Measurements from ENCODE around the gene XXYLT1.

DNA sequence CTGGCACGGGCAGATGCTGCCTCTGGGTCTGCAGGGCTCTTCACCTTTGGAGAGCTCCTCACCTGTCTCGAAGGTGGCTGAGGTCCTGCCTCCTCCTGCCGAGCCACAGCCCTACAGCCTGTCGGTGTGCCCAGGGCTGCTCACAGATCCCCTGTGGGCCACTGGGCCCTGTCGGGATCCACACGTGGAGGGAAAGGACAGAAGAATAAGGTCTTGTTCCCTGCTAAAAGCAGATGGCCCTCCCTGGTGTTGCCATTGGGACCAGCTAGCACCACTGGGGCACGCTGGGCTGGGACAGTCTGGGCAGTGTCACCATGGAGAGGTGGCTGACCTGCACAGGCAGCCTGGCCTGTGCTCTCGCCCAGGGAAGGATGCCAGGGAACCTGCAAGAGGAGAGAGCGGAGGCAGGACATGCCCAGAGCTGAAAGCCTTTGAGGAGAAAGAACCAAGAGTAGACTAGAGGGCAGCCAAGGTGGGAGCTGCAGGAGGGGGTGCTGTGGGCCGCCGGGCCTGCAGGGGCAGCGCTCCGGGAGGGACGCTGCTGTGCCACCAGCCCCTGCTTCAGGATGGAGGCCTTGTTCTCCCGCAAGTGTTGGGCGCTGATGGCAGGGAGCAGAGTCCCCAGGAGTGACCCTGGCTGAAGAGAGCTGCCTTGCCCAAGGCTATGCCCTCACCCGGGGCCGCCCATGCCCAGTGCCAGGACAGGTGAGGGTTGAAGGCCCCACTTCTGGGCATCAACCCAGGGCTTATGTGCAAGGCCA, 210.2 kb downstream of the XXYLT1 start:
- TF ChIP-seq CBX5 (IDR thresholded peaks at IDR 0.05; ENCODE audit: low read depth, low read length) (no peak), EZH2 (IDR thresholded peaks at IDR 0.05; ENCODE audit: low read depth, low read length, severe bottlenecking) (no peak), TAF1 (IDR thresholded peaks at IDR 0.05; ENCODE audit: low read depth, low read length) (no peak), USF2 (IDR thresholded peaks at IDR 0.05; ENCODE audit: low read length) (no peak), MAFK (IDR thresholded peaks at IDR 0.05; ENCODE audit: low read depth, low read length) (no peak), TCF12 (IDR thresholded peaks at IDR 0.05; ENCODE audit: low read depth, low read length) (no peak), TEAD4 (IDR thresholded peaks at IDR 0.05; ENCODE audit: low read depth, low read length) (no peak), POLR2AphosphoS5 (IDR thresholded peaks at IDR 0.05; ENCODE audit: low read depth, low read length) (no peak), KDM1A (IDR thresholded peaks at IDR 0.05; ENCODE audit: borderline replicate concordance, low read length) (no peak), GABPA (IDR thresholded peaks at IDR 0.05; ENCODE audit: borderline replicate concordance, insufficient read depth, low read length) (no peak), SRF (IDR thresholded peaks at IDR 0.05; ENCODE audit: low read depth, low read length) (no peak)
- TF ChIP-seq, protein P1, sequence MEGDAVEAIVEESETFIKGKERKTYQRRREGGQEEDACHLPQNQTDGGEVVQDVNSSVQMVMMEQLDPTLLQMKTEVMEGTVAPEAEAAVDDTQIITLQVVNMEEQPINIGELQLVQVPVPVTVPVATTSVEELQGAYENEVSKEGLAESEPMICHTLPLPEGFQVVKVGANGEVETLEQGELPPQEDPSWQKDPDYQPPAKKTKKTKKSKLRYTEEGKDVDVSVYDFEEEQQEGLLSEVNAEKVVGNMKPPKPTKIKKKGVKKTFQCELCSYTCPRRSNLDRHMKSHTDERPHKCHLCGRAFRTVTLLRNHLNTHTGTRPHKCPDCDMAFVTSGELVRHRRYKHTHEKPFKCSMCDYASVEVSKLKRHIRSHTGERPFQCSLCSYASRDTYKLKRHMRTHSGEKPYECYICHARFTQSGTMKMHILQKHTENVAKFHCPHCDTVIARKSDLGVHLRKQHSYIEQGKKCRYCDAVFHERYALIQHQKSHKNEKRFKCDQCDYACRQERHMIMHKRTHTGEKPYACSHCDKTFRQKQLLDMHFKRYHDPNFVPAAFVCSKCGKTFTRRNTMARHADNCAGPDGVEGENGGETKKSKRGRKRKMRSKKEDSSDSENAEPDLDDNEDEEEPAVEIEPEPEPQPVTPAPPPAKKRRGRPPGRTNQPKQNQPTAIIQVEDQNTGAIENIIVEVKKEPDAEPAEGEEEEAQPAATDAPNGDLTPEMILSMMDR (IDR thresholded peaks at IDR 0.05; ENCODE audit: control extremely low read depth in 1 of 3, insufficient read depth in 1 of 3, low read depth in 1 of 3, low read length in 3 of 3), result peak in 2 of 3 experiments; percentile 25 to 36; a peak in 2 of 4 replicates
- TF ChIP-seq, protein P2, sequence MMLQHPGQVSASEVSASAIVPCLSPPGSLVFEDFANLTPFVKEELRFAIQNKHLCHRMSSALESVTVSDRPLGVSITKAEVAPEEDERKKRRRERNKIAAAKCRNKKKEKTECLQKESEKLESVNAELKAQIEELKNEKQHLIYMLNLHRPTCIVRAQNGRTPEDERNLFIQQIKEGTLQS (IDR thresholded peaks at IDR 0.05; ENCODE audit: insufficient read depth, low read depth, low read length), result no peak
